Measurements from ENCODE around the gene AK5.

Gene AK5

GRCh38 chr1:77532641-77533040 is 250.8 kb downstream of the AK5 start:
- no peaks in the 10 kb centered on the region for H3K27me3 ChIP-seq (ENCODE audit: insufficient read depth, low read length)
- no peaks in the 10 kb centered on the region for H3K4me1 ChIP-seq (ENCODE audit: insufficient read depth, low read length)
- no peak overlapping the region for H3K27ac ChIP-seq (ENCODE audit: low read depth, low read length)
- 96% methylated on average over 4 of the region's 4 CpGs for WGBS
- no peaks in the 10 kb centered on the region for H3K9me3 ChIP-seq (ENCODE audit: insufficient read depth, low read depth, low read length)
- no peaks in the 10 kb centered on the region for H3K36me3 ChIP-seq (ENCODE audit: insufficient read depth, low read length)
- no peak overlapping the region for H3K4me3 ChIP-seq (ENCODE audit: low read length)
- no peak overlapping the region for H3K9ac ChIP-seq (ENCODE audit: low read depth, low read length)

DNA sequence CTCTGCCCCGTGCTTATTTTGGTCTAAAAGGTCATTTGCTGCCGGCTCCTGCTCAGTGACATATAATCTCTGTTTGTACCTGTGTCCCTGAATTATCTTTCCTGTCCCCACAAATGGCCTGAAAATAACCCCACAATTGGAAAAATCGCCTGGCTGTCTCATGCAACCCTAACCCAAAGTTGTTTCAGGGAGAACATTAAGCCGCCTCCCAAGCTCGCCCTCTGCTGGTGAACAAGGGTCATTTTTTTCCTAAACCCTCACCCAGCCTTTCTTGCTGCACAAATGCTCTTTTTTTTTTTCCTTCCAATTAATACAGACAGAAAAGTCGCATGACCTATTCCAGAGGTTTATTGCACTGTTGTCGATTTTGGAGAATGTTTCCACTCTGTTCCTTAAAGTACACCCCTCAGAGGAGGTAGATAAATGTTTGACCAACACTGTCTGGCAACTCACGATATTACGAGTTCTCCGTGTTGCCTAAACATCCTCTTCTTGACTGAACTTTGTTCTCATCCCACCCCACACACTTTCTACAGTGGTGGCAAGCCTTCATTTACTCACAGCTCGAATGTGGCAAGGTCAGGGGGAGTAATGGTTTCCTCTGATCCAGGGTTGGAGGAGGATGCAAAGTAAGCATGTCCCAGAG is 252.0 kb downstream of the AK5 start:
- no peaks in the 10 kb centered on the region for H3K27me3 ChIP-seq (ENCODE audit: insufficient read depth, low read length)
- H3K27ac ChIP-seq (ENCODE audit: low read depth, low read length), result no peak overlapping the region
- H3K9me3 ChIP-seq (ENCODE audit: insufficient read depth, low read depth, low read length), result no peaks in the 10 kb centered on the region
- H3K4me1 ChIP-seq (ENCODE audit: insufficient read depth, low read length), result no peaks in the 10 kb centered on the region
- no peak overlapping the region for H3K4me3 ChIP-seq (ENCODE audit: low read length)
- 49% methylated on average over 10 of the region's 11 CpGs for WGBS
- H3K36me3 ChIP-seq (ENCODE audit: insufficient read depth, low read length), result no peaks in the 10 kb centered on the region
- no peak overlapping the region for H3K9ac ChIP-seq (ENCODE audit: low read depth, low read length)

- 96% methylated on average over 4 of the region's 5 CpGs for WGBS
- no peak overlapping the region for H3K9ac ChIP-seq (ENCODE audit: low read depth, low read length)
Measured at GRCh38 chr1:77534456-77534855, 252.6 kb downstream of the AK5 start.

DNA sequence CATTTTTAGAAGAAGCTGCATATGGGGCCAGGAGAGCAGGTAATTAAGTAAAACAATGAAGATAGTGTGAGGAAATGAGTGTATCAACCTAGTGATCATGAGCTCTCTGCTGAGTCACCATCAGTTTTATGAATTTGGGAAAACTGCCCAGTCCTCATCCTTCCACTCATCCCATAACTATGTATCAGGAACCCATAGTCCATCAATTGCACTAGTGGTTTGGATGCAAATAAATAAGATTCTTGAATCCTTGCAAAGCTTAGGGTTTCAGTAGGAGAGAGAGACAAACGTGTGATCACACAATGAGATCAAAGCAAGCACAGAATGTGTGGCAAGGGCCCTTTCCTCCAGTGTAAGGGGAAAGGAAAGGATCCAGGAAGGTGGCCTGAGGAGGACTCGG is 255.0 kb downstream of the AK5 start:
- Histone ChIP-seq H3K27ac (ENCODE audit: low read depth, low read length) (no peak overlapping the region), H3K9ac (ENCODE audit: low read depth, low read length) (no peak overlapping the region), H3K27me3 (ENCODE audit: insufficient read depth, low read length) (no peaks in the 10 kb centered on the region), H3K9me3 (ENCODE audit: insufficient read depth, low read depth, low read length) (no peaks in the 10 kb centered on the region), H3K4me3 (ENCODE audit: low read length) (no peak overlapping the region), H3K36me3 (ENCODE audit: insufficient read depth, low read length) (no peaks in the 10 kb centered on the region), H3K4me1 (ENCODE audit: insufficient read depth, low read length) (0 out of 2 replicates have a peak, but pooled peaks cover 3% of the 10 kb centered on the region)
- WGBS, result 80% methylated on average over 2 of the region's 2 CpGs

More at GRCh38 chr1:77534456-77534855, 252.6 kb downstream of the AK5 start:
- Histone ChIP-seq H3K36me3 (ENCODE audit: insufficient read depth, low read length) (no peaks in the 10 kb centered on the region), H3K9me3 (ENCODE audit: insufficient read depth, low read depth, low read length) (no peaks in the 10 kb centered on the region), H3K4me3 (ENCODE audit: low read length) (no peak overlapping the region), H3K27me3 (ENCODE audit: insufficient read depth, low read length) (no peaks in the 10 kb centered on the region), H3K4me1 (ENCODE audit: insufficient read depth, low read length) (no peaks in the 10 kb centered on the region), H3K27ac (ENCODE audit: low read depth, low read length) (no peak overlapping the region)

DNA sequence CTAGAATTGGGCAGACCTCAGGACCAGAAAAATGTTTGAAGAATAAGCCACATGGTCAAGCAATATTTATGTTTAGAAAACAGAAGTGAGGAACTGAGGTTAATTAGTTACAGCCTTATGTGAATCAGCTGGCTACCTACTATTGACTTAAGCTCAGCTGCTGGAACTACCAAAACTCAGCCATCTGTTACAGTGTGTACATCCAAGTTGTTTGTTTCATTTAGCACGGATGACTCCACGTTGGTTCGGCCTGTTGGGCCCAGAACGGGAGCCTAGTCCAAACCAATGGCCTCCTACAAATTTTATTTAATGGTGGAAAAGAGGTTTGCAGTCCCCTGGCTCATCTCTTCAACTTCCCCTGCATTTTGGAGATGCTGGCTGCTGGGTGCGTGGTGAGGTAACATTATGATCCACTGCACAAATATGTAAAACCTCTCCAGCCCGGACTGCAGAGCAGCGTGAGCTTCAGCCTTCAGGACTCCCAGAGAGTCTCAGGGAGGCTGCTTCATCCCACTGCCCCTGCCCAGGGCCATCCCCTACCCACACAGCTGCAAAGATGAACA is 257.2 kb downstream of the AK5 start:
- Histone ChIP-seq H3K9me3 (ENCODE audit: insufficient read depth, low read depth, low read length) (no peaks in the 10 kb centered on the region), H3K27me3 (ENCODE audit: insufficient read depth, low read length) (no peaks in the 10 kb centered on the region), H3K27ac (ENCODE audit: low read depth, low read length) (no peak overlapping the region), H3K4me3 (ENCODE audit: low read length) (no peak overlapping the region), H3K9ac (ENCODE audit: low read depth, low read length) (no peak overlapping the region), H3K4me1 (ENCODE audit: insufficient read depth, low read length) (0 out of 2 replicates have a peak, but pooled peaks cover 3% of the 10 kb centered on the region), H3K36me3 (ENCODE audit: insufficient read depth, low read length) (no peaks in the 10 kb centered on the region)
- WGBS, result 94% methylated on average over 7 of the region's 7 CpGs

DNA sequence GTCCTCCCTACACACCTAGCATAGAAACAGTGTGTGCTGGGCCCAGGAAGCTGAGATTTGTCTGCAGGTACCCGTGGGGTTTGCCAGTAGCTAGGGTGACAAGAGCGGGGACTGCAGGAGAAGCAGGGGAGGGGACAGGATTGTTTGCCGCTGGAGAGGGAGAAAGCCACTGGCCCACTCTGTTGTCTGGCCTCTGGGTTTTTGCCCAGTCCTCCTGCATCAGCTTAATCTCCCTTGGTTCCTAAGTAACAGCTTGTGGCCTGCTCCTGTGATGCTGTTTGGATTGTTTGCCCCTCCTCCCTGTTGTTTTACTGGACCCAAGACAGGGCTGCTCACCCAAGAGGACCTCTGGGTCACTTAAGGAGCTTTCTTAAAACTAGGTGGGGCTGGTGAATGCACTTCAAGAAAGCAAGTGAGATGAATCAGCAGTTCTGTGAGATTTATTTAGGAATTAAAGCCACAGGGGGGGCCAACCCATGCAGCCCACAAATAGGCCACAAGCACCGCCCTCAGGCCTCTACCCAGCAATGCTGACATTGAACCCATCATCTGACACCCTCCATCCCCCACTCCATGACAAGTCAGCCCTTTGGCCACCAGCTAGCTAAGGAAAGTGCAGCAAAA is 257.8 kb downstream of the AK5 start:
- Histone ChIP-seq H3K27me3 (ENCODE audit: insufficient read depth, low read length) (no peaks in the 10 kb centered on the region), H3K9ac (ENCODE audit: low read depth, low read length) (no peak overlapping the region), H3K36me3 (ENCODE audit: insufficient read depth, low read length) (no peaks in the 10 kb centered on the region), H3K27ac (ENCODE audit: low read depth, low read length) (no peak overlapping the region), H3K4me3 (ENCODE audit: low read length) (no peak overlapping the region), H3K9me3 (ENCODE audit: insufficient read depth, low read depth, low read length) (no peaks in the 10 kb centered on the region), H3K4me1 (ENCODE audit: insufficient read depth, low read length) (0 out of 2 replicates have a peak, but pooled peaks cover 3% of the 10 kb centered on the region)
- WGBS, result 91% methylated on average over 4 of the region's 4 CpGs

DNA sequence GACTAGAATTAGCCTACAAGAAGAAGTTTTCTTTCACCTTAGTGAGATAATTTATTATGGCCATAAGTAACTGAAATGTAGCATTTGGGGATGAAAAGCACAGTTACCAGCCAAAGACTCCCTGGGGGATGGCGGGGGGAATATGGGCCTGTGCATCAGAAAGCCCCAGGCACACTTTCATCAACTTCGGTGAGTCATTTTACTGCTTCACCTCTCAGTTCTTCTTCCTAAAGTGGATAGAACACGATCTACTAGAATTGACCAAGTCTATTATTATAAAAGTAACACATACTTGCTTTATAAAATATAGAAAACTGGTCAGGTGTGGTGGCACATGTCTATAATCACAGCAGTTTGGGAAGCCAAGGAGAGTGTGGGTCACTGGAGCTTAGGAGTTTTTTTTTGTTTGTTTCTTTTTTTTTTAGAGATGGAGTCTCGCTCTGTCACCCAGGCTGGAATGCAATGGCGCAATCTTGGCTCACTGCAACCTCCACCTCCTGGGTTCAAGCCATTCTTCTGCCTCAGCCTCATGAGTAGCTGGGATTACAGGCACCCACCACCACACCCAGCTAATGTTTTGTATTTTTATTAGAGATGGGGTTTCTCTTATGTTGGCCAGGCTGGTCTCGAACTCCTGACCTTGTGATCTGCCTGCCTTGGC is 258.8 kb downstream of the AK5 start:
- Histone ChIP-seq H3K4me3 (ENCODE audit: low read length) (no peak overlapping the region), H3K36me3 (ENCODE audit: insufficient read depth, low read length) (no peaks in the 10 kb centered on the region), H3K27me3 (ENCODE audit: insufficient read depth, low read length) (no peaks in the 10 kb centered on the region), H3K4me1 (ENCODE audit: insufficient read depth, low read length) (0 out of 2 replicates have a peak, but pooled peaks cover 3% of the 10 kb centered on the region), H3K9ac (ENCODE audit: low read depth, low read length) (no peak overlapping the region), H3K27ac (ENCODE audit: low read depth, low read length) (no peak overlapping the region), H3K9me3 (ENCODE audit: insufficient read depth, low read depth, low read length) (no peaks in the 10 kb centered on the region)
- WGBS, result 96% methylated on average over 6 of the region's 6 CpGs

- no peaks in the 10 kb centered on the region for H3K9me3 ChIP-seq (ENCODE audit: insufficient read depth, low read depth, low read length)
- H3K4me3 ChIP-seq (ENCODE audit: low read length), result no peak overlapping the region
- H3K27me3 ChIP-seq (ENCODE audit: insufficient read depth, low read length), result no peaks in the 10 kb centered on the region
- H3K4me1 ChIP-seq (ENCODE audit: insufficient read depth, low read length), result 0 out of 2 replicates have a peak, but pooled peaks cover 3% of the 10 kb centered on the region
- no peak overlapping the region for H3K9ac ChIP-seq (ENCODE audit: low read depth, low read length)
- no peak overlapping the region for H3K27ac ChIP-seq (ENCODE audit: low read depth, low read length)
- H3K36me3 ChIP-seq (ENCODE audit: insufficient read depth, low read length), result no peaks in the 10 kb centered on the region
- 93% methylated on average over 5 of the region's 5 CpGs for WGBS
Measured at GRCh38 chr1:77541162-77541545, 259.3 kb downstream of the AK5 start.

- Histone ChIP-seq H3K36me3 (ENCODE audit: insufficient read depth, low read length) (no peaks in the 10 kb centered on the region), H3K9me3 (ENCODE audit: insufficient read depth, low read depth, low read length) (no peaks in the 10 kb centered on the region), H3K27me3 (ENCODE audit: insufficient read depth, low read length) (no peaks in the 10 kb centered on the region), H3K4me3 (ENCODE audit: low read length) (no peak overlapping the region), H3K4me1 (ENCODE audit: insufficient read depth, low read length) (0 out of 2 replicates have a peak, but pooled peaks cover 3% of the 10 kb centered on the region), H3K27ac (ENCODE audit: low read depth, low read length) (no peak overlapping the region), H3K9ac (ENCODE audit: low read depth, low read length) (no peak overlapping the region)
- 97% methylated on average over 3 of the region's 3 CpGs for WGBS
Measured at GRCh38 chr1:77542813-77543420, 261.1 kb downstream of the AK5 start.

GRCh38 chr1:77543822-77544448 is 262.1 kb downstream of the AK5 start:
- WGBS, result 94% methylated on average over 3 of the region's 4 CpGs

More at GRCh38 chr1:77543822-77544448, 262.1 kb downstream of the AK5 start:
- Histone ChIP-seq H3K27ac (ENCODE audit: low read depth, low read length) (no peak overlapping the region), H3K9me3 (ENCODE audit: insufficient read depth, low read depth, low read length) (no peaks in the 10 kb centered on the region), H3K4me3 (ENCODE audit: low read length) (no peak overlapping the region), H3K9ac (ENCODE audit: low read depth, low read length) (no peak overlapping the region), H3K27me3 (ENCODE audit: insufficient read depth, low read length) (no peaks in the 10 kb centered on the region), H3K36me3 (ENCODE audit: insufficient read depth, low read length) (no peaks in the 10 kb centered on the region), H3K4me1 (ENCODE audit: insufficient read depth, low read length) (0 out of 2 replicates have a peak, but pooled peaks cover 3% of the 10 kb centered on the region)

Data from HUES64 (cell line).